GM18909 (cell line): ENCODE results near the gene MADCAM1.

ENCODE experiments used
- ATAC-seq: cut with Tn5 transposase; IDR thresholded peaks from one replicate; pipeline ENCODE4 v1.9.1; 2021; ENCODE audit warnings: mild to moderate bottlenecking; ENCODE audit not compliant: unreplicated experiment, poor library complexity

Gene MADCAM1

GRCh38 chr19:485583-486236, 10.6 kb upstream of the MADCAM1 start:
- no peak for ATAC-seq

GRCh38 chr19:488505-489417, 7.5 kb upstream of the MADCAM1 start:
- peak; percentile 84 for ATAC-seq

- peak; percentile 5 for ATAC-seq
Measured at GRCh38 chr19:489418-490196, 6.7 kb upstream of the MADCAM1 start.

GRCh38 chr19:491146-491741, 5.0 kb upstream of the MADCAM1 start:
- no peak for ATAC-seq

GRCh38 chr19:492091-492531, 4.2 kb upstream of the MADCAM1 start:
- ATAC-seq, result no peak

GRCh38 chr19:493391-494170, 2.7 kb upstream of the MADCAM1 start:
- ATAC-seq, result no peak

GRCh38 chr19:494171-495080, 1.9 kb upstream of the MADCAM1 start:
- no peak for ATAC-seq

- ATAC-seq, result no peak
Measured at GRCh38 chr19:495081-495401, 1.2 kb upstream of the MADCAM1 start.

GRCh38 chr19:495402-496111, 729 bp upstream of the MADCAM1 start:
- no peak for ATAC-seq

GRCh38 chr19:496986-497385, 700 bp downstream of the MADCAM1 start:
- ATAC-seq, result no peak

- no peak for ATAC-seq
Measured at GRCh38 chr19:497491-497868, 1.2 kb downstream of the MADCAM1 start.

GRCh38 chr19:497869-498510, 1.7 kb downstream of the MADCAM1 start:
- no peak for ATAC-seq

- ATAC-seq, result no peak
Measured at GRCh38 chr19:498511-498891, 2.2 kb downstream of the MADCAM1 start.

GRCh38 chr19:498977-499623, 2.8 kb downstream of the MADCAM1 start:
- ATAC-seq, result no peak

GRCh38 chr19:501646-502045, 5.4 kb downstream of the MADCAM1 start:
- ATAC-seq, result no peak

GRCh38 chr19:504616-505015, 8.3 kb downstream of the MADCAM1 start:
- no peak for ATAC-seq
